Brain pericyte (primary cell): ENCODE results near the gene KCNQ1.

Experiments used
- DNase-seq: peaks from one replicate; pipeline ENCODE4 v3.0.0-alpha.2; 2012; ENCODE audit warnings: low read depth, low spot score

The KCNQ1 gene

GRCh38 chr11:2553198-2553597, 108.4 kb downstream of the KCNQ1 start:
- DNase-seq: no peak

- DNase-seq: no peak
These were observed 109.1 kb downstream of the KCNQ1 start for GRCh38 chr11:2553886-2554285.

GRCh38 chr11:2554338-2555207, 109.8 kb downstream of the KCNQ1 start:
- no peak for DNase-seq

GRCh38 chr11:2555336-2555735, 110.5 kb downstream of the KCNQ1 start:
- no peak for DNase-seq

- no peak for DNase-seq
These were observed 111.1 kb downstream of the KCNQ1 start for GRCh38 chr11:2555891-2556290.

- DNase-seq: no peak
These were observed 112.6 kb downstream of the KCNQ1 start for GRCh38 chr11:2557381-2557780.

GRCh38 chr11:2558397-2558796, 113.6 kb downstream of the KCNQ1 start:
- DNase-seq: no peak

GRCh38 chr11:2558861-2559526, 114.2 kb downstream of the KCNQ1 start:
- DNase-seq: no peak

GRCh38 chr11:2559527-2560311, 114.9 kb downstream of the KCNQ1 start:
- DNase-seq: no peak

- DNase-seq: no peak
These were observed 117.1 kb downstream of the KCNQ1 start for GRCh38 chr11:2561696-2562581.

GRCh38 chr11:2562890-2563212, 118.0 kb downstream of the KCNQ1 start:
- no peak for DNase-seq

- DNase-seq: no peak
These were observed 118.6 kb downstream of the KCNQ1 start for GRCh38 chr11:2563213-2564007.

- no peak for DNase-seq
These were observed 119.3 kb downstream of the KCNQ1 start for GRCh38 chr11:2564008-2564530.

- no peak for DNase-seq
These were observed 120.0 kb downstream of the KCNQ1 start for GRCh38 chr11:2564588-2565425.

GRCh38 chr11:2565447-2566222, 120.8 kb downstream of the KCNQ1 start:
- DNase-seq: no peak

GRCh38 chr11:2566223-2567025, 121.6 kb downstream of the KCNQ1 start:
- no peak for DNase-seq

GRCh38 chr11:2567026-2567671, 122.3 kb downstream of the KCNQ1 start:
- DNase-seq: no peak
